ENCODE results near the gene NALCN. TPM values are rescaled to one million over a fixed set of nuclear protein-coding genes. Genes with fewer than 3 reads are reported as not detected.
A peak's percentile ranks its signal among the peaks of the same experiment; 100 is the strongest.

The NALCN gene
- total RNA-seq, 1 donor from 2014 or later: 38.6 TPM

- H3K27ac Mint-ChIP-seq (ENCODE audit: unreplicated experiment): peak overlapping the region; percentile 79
- TF ChIP-seq CTCF (IDR thresholded peaks at IDR 0.05): no peak
- H3K9me3 Mint-ChIP-seq (ENCODE audit: low read depth): peaks cover under 1% of the 10 kb centered on the region
- no peak overlapping the region for H3K4me3 Mint-ChIP-seq (ENCODE audit: unreplicated experiment)
- H3K4me1 Mint-ChIP-seq (ENCODE audit: low read depth): peaks cover 57% of the 10 kb centered on the region
- H3K27me3 Mint-ChIP-seq (ENCODE audit: low read depth): no peaks in the 10 kb centered on the region
- no peak for DNase-seq (ENCODE audit: low spot score)
- peaks cover 3% of the 10 kb centered on the region for H3K36me3 Mint-ChIP-seq (ENCODE audit: low read depth)
Measured at GRCh38 chr13:101116826-101117225, 299.5 kb downstream of the NALCN start.

GRCh38 chr13:101116341-101116740, 300.0 kb downstream of the NALCN start:
- Mint-ChIP-seq H3K27ac (ENCODE audit: unreplicated experiment) (peak overlapping the region; percentile 59), H3K4me1 (ENCODE audit: low read depth) (peaks cover 62% of the 10 kb centered on the region), H3K9me3 (ENCODE audit: low read depth) (peaks cover 4% of the 10 kb centered on the region), H3K4me3 (ENCODE audit: unreplicated experiment) (no peak overlapping the region), H3K36me3 (ENCODE audit: low read depth) (peaks cover 6% of the 10 kb centered on the region), H3K27me3 (ENCODE audit: low read depth) (no peaks in the 10 kb centered on the region)
- DNase-seq (ENCODE audit: low spot score): no peak
- TF ChIP-seq CTCF (IDR thresholded peaks at IDR 0.05): no peak

- peak; percentile 80 for TF ChIP-seq CTCF (IDR thresholded peaks at IDR 0.05)
- no peak for DNase-seq (ENCODE audit: low spot score)
- Mint-ChIP-seq H3K27me3 (ENCODE audit: low read depth) (no peaks in the 10 kb centered on the region), H3K9me3 (ENCODE audit: low read depth) (peaks cover 4% of the 10 kb centered on the region), H3K4me3 (ENCODE audit: unreplicated experiment) (no peak overlapping the region), H3K36me3 (ENCODE audit: low read depth) (peaks cover 4% of the 10 kb centered on the region), H3K4me1 (ENCODE audit: low read depth) (peaks cover 66% of the 10 kb centered on the region), H3K27ac (ENCODE audit: unreplicated experiment) (peak overlapping the region; percentile 39)
Measured at GRCh38 chr13:101115762-101116171, 300.5 kb downstream of the NALCN start.

- H3K27ac Mint-ChIP-seq (ENCODE audit: unreplicated experiment): no peak overlapping the region
- H3K36me3 Mint-ChIP-seq (ENCODE audit: low read depth): peaks cover 15% of the 10 kb centered on the region
- peaks cover 41% of the 10 kb centered on the region for H3K4me1 Mint-ChIP-seq (ENCODE audit: low read depth)
- H3K27me3 Mint-ChIP-seq (ENCODE audit: low read depth): no peaks in the 10 kb centered on the region
- peaks cover 4% of the 10 kb centered on the region for H3K9me3 Mint-ChIP-seq (ENCODE audit: low read depth)
- no peak for DNase-seq (ENCODE audit: low spot score)
- TF ChIP-seq CTCF (IDR thresholded peaks at IDR 0.05): no peak
- no peak overlapping the region for H3K4me3 Mint-ChIP-seq (ENCODE audit: unreplicated experiment)
Measured at GRCh38 chr13:101111894-101112293, 304.4 kb downstream of the NALCN start.

GRCh38 chr13:101109005-101109404, 307.3 kb downstream of the NALCN start:
- peaks cover 23% of the 10 kb centered on the region for H3K4me1 Mint-ChIP-seq (ENCODE audit: low read depth)
- no peak overlapping the region for H3K27ac Mint-ChIP-seq (ENCODE audit: unreplicated experiment)
- peaks cover 31% of the 10 kb centered on the region for H3K36me3 Mint-ChIP-seq (ENCODE audit: low read depth)
- no peak for TF ChIP-seq CTCF (IDR thresholded peaks at IDR 0.05)
- no peak overlapping the region for H3K4me3 Mint-ChIP-seq (ENCODE audit: unreplicated experiment)
- H3K9me3 Mint-ChIP-seq (ENCODE audit: low read depth): peaks cover 7% of the 10 kb centered on the region
- no peak for DNase-seq (ENCODE audit: low spot score)
- H3K27me3 Mint-ChIP-seq (ENCODE audit: low read depth): no peaks in the 10 kb centered on the region

All from chondrocyte (in vitro differentiated cells).